Raji (cell line): ENCODE data around the gene C11orf97.
A peak's percentile ranks its signal among the peaks of the same experiment; 100 is the strongest.

Experiments
- POLR2A ChIP-seq: IDR thresholded peaks from 2 replicates; pipeline ENCODE4 v1.6.1; 2011; ENCODE audit warnings: low read depth, low read length, control low read depth; ENCODE audit not compliant: insufficient read depth

C11orf97 gene

GRCh38 chr11:94511932-94512781 is at the start of gene C11orf97:
C11orf97 (plus strand) TSS chr11:94512461; CDS start chr11:94512529, 68 bp downstream.
- no peak for TF ChIP-seq POLR2A

- TF ChIP-seq POLR2A: no peak
Observed at GRCh38 chr11:94469416-94469815, 42.8 kb upstream of the C11orf97 start.

- no peak for TF ChIP-seq POLR2A
Observed at GRCh38 chr11:94472916-94473799, 39.1 kb upstream of the C11orf97 start.

GRCh38 chr11:94477624-94478023 is 34.6 kb upstream of the C11orf97 start:
- TF ChIP-seq POLR2A: no peak

GRCh38 chr11:94481342-94481741 is 30.9 kb upstream of the C11orf97 start:
- TF ChIP-seq POLR2A: no peak

- no peak for TF ChIP-seq POLR2A
Observed at GRCh38 chr11:94486068-94486467, 26.2 kb upstream of the C11orf97 start.

- peak; percentile 78 for TF ChIP-seq POLR2A
Observed at GRCh38 chr11:94493281-94494125, 18.8 kb upstream of the C11orf97 start, which contains the start of the genes ANKRD49 and MRE11. ANKRD49 (plus strand) TSS chr11:94493984; CDS start chr11:94496694, 2,710 bp downstream. MRE11 (minus strand) TSS chr11:94493844; CDS start chr11:94492801, 1,043 bp downstream.

DNA sequence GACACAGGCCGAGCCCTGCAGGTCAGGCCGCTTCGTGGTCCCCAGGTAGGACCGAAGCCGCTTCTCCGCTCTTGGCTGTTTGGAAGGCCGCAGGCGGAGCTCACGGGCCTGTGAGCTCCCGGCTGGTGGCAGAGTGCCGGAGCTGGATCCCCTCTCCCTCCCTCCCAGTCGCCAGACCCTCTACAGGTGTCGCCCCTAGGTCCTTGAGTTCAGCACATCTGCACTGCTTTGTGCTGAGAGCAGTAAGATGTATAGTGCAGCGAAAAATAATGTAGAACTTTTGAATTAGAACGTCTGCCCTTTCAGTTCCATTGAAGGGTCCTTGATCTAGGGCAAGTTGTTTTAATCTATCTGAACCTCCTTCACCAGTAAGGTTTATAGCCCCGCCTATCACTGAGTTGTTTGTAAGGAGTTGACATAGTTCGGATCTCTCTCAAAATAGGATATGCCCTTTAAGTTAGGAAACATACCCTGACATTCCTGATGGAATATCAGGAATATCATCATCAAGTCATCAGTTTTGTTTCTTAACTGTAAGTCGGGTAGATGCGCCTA is 18.1 kb upstream of the C11orf97 start:
- no peak for TF ChIP-seq POLR2A

GRCh38 chr11:94500181-94500580 is 12.1 kb upstream of the C11orf97 start:
- no peak for TF ChIP-seq POLR2A

DNA sequence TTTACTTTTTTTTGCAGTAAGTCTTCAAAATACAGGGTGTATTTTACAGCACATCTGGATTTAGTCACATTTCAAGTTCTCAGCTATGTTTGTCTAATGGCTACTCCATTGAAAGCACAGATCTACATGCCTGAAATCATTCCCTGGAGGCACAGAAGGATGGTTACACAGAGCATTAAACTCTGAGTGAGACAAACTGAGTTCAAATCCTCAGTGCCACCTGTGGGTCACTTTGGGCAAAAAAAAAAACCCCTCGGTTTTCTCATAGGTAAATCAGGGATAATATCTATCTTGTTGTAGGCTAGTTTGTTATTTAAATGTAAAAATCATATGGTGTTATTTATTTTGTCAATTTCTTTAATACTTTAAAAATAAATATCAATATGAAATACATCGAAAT is 10.7 kb upstream of the C11orf97 start:
- TF ChIP-seq POLR2A: no peak

DNA sequence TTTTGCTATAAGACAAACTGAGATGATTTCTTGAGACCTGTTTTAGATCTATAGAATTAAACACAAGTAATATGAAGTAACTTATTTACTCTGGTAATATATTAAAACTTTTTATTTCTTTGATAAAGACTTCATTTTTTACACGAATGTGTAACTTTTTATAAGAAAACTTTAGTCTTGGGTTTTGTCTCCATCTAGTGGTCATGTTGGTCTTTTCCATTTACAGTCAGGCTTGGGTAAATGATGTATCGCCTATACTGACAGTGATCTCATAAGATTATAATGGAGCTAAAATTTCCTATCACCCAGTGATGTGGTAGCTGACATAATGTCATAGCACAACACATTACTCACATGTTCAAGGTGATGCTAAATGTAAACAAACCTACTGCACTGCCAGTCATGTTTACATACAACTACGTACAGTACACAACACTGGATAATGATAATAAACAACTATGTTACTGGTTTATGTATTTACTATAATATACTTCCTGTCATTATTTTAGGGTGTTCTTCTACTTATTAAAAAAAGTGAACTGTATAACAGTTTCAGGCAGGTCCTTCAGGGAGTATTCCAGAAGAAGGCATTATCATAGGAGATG is 7.5 kb upstream of the C11orf97 start:
- TF ChIP-seq POLR2A: no peak

DNA sequence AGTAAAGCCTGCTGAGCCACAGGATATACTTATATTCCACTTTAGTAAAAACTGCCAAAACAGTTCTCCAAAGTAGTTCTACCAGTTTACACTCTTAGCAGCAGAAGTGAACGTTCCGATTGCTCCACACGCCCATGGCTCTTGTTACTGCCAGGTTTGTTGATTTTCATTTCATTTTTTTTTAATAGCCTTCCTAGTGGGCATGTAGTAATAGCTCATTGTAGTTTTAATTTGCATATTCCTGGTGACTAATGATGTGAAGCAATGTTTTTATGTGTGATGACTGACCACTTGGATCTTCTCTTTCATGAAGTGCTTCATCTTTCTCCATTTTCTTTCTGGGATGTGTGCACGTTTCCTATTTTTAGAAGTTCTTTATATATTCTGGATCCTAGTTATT is 4.8 kb upstream of the C11orf97 start:
- TF ChIP-seq POLR2A: no peak

DNA sequence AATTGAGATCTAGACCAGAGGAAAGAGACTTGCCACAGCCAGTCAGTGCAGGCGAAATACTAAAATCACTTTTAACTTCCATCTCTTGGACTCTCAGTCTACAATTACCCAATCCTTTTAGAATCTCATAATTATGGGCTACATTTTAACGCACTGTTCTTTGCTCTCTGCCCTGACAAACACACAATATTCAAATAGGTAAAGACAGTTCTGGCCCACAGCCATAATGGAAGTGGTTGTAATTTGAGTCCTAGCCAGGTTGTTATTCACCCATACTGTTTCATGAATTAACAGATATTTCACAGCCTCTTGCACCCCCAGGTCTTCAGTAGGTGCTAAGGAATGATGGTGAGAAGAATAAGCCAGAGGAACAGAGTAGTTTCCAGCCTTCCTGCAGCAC is 830 bp downstream of the C11orf97 start:
- TF ChIP-seq POLR2A: no peak

- no peak for TF ChIP-seq POLR2A
Observed at GRCh38 chr11:94515398-94515797, 3.1 kb downstream of the C11orf97 start.
